ENCODE results near the gene SYN1. TPM values are rescaled to one million over a fixed set of nuclear protein-coding genes. Genes with fewer than 3 reads are reported as not detected.

Gene SYN1
- polyA plus RNA-seq, 1 donor from 2014 or later = 4.3 TPM

- no peak for TF ChIP-seq MXI1 (conservative IDR thresholded peaks at IDR 0.05; ENCODE audit: poor library complexity, severe bottlenecking)
- TF ChIP-seq RAD21 (conservative IDR thresholded peaks at IDR 0.05) = no peak
- TF ChIP-seq EP300 (conservative IDR thresholded peaks at IDR 0.05; ENCODE audit: poor library complexity, severe bottlenecking) = no peak
- TF ChIP-seq SMC3 (conservative IDR thresholded peaks at IDR 0.05; ENCODE audit: poor library complexity) = no peak
- TF ChIP-seq POLR2AphosphoS5 (IDR thresholded peaks at IDR 0.05) = no peak
- no peak for TF ChIP-seq REST (IDR thresholded peaks at IDR 0.05; ENCODE audit: borderline replicate concordance)
- TF ChIP-seq EZH2 (IDR thresholded peaks at IDR 0.05; ENCODE audit: borderline replicate concordance, insufficient read depth, low read length, poor library complexity, severe bottlenecking) = no peak
- TF ChIP-seq TAF1 (IDR thresholded peaks at IDR 0.05; ENCODE audit: low read depth) = no peak
- TF ChIP-seq CTCF (IDR thresholded peaks at IDR 0.05; ENCODE audit: poor library complexity, severe bottlenecking) = no peak
- H4K20me1 ChIP-seq (ENCODE audit: insufficient read depth) = no peaks in the 10 kb centered on the region
- no peak overlapping the region for H3K27ac ChIP-seq (ENCODE audit: low read length)
- H3K9ac ChIP-seq (ENCODE audit: low read length) = no peak overlapping the region
- H3K4me2 ChIP-seq (ENCODE audit: low read length) = no peak overlapping the region
- no peaks in the 10 kb centered on the region for H3K9me2 ChIP-seq (ENCODE audit: insufficient read depth, low read length)
- H2AFZ ChIP-seq (ENCODE audit: low read depth, low read length) = no peak overlapping the region
- H3K36me3 ChIP-seq (ENCODE audit: insufficient read depth, low read length) = no peaks in the 10 kb centered on the region
- no peaks in the 10 kb centered on the region for H3K79me2 ChIP-seq (replicated peaks; ENCODE audit: insufficient read depth, low read length)
- H3F3A ChIP-seq (ENCODE audit: insufficient read depth, low read length, poor library complexity, severe bottlenecking) = no peaks in the 10 kb centered on the region
- no peaks in the 10 kb centered on the region for H3K27me3 ChIP-seq (ENCODE audit: insufficient read depth, low read depth, low read length)
- H3K4me3 ChIP-seq (ENCODE audit: low read length) = no peak overlapping the region
- no peaks in the 10 kb centered on the region for H3K9me3 ChIP-seq (ENCODE audit: low read length)
These were observed 5.0 kb downstream of the SYN1 start for GRCh38 chrX:47614618-47615017.

GRCh38 chrX:47613082-47613481, 6.6 kb downstream of the SYN1 start:
- H3K27me3 ChIP-seq (ENCODE audit: insufficient read depth, low read depth, low read length) = no peaks in the 10 kb centered on the region
- no peak overlapping the region for H3K27ac ChIP-seq (ENCODE audit: low read length)
- no peaks in the 10 kb centered on the region for H4K20me1 ChIP-seq (ENCODE audit: insufficient read depth)
- H3F3A ChIP-seq (ENCODE audit: insufficient read depth, low read length, poor library complexity, severe bottlenecking) = no peaks in the 10 kb centered on the region
- no peak overlapping the region for H3K4me2 ChIP-seq (ENCODE audit: low read length)
- no peak overlapping the region for H2AFZ ChIP-seq (ENCODE audit: low read depth, low read length)
- no peaks in the 10 kb centered on the region for H3K79me2 ChIP-seq (replicated peaks; ENCODE audit: insufficient read depth, low read length)
- H3K36me3 ChIP-seq (ENCODE audit: insufficient read depth, low read length) = no peaks in the 10 kb centered on the region
- H3K4me3 ChIP-seq (ENCODE audit: low read length) = no peak overlapping the region
- no peaks in the 10 kb centered on the region for H3K9me2 ChIP-seq (ENCODE audit: insufficient read depth, low read length)
- H3K9me3 ChIP-seq (ENCODE audit: low read length) = no peaks in the 10 kb centered on the region
- no peak for TF ChIP-seq RAD21 (conservative IDR thresholded peaks at IDR 0.05)
- no peak for TF ChIP-seq CTCF (IDR thresholded peaks at IDR 0.05; ENCODE audit: poor library complexity, severe bottlenecking)
- TF ChIP-seq EP300 (conservative IDR thresholded peaks at IDR 0.05; ENCODE audit: poor library complexity, severe bottlenecking) = no peak
- no peak for TF ChIP-seq SMC3 (conservative IDR thresholded peaks at IDR 0.05; ENCODE audit: poor library complexity)
- TF ChIP-seq TAF1 (IDR thresholded peaks at IDR 0.05; ENCODE audit: low read depth) = no peak
- TF ChIP-seq EZH2 (IDR thresholded peaks at IDR 0.05; ENCODE audit: borderline replicate concordance, insufficient read depth, low read length, poor library complexity, severe bottlenecking) = no peak
- TF ChIP-seq REST (IDR thresholded peaks at IDR 0.05; ENCODE audit: borderline replicate concordance) = no peak
- TF ChIP-seq MXI1 (conservative IDR thresholded peaks at IDR 0.05; ENCODE audit: poor library complexity, severe bottlenecking) = no peak
- no peak overlapping the region for H3K9ac ChIP-seq (ENCODE audit: low read length)
